Measurements from ENCODE around the gene PCBP3.
"Not testable (repeated sequence)": the region's sequence is repeated elsewhere in the genome, so short reads cannot be mapped to it uniquely, and the experiment has no call there.

The PCBP3 gene

DNA sequence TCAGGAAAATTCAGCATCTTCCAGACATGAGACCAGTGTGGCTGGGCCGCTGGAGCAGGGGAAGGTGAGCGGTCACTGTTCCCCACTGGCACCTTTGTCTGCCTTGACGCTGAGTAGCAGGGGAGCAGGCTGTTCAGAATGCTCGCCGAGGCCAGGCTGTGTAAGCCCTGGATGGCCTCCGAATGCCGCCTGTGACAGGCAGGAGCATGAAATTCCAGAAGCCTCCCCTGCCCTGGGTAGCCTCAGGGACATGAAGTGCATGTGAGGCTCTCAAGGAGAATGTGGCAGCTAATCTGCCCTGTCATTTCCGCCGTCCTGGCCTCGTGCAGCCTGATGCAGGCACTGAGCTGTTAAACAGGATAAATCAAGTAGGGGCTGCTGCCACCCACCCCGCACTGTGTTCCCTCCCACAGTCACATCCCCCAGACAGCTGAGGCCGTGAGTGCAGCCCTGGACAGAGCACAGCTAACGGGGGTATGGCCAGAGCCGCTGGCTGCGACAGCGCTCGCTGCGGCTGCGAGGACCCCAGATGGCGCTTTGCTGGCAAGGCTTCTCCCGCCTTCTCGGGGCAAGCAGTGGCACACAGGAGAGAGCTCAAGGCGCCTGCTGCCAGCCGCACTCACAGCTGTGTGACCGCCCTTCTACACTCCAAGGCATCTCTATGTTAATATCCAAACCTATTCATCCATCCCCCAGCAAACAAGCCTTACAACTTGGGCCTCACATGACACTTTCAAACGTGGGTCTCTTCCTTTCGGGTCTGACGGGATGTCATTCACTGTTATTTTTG is 233.1 kb downstream of the PCBP3 start:
- DNase-seq (ENCODE audit: low read depth), result no peak

DNA sequence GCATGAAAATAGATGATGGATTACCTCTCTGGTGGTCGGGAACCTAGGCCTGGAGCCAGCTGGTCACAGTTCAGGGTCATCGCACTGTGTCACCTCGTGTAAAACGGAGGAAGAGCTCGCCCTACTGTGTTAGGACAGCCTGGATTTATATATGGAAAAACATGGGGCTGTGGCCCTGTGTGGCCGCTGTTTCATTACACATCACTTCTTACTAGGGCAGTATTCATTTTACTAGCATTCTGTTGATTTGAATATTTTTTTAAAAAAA is 233.6 kb downstream of the PCBP3 start:
- DNase-seq (ENCODE audit: low read depth), result no peak

DNA sequence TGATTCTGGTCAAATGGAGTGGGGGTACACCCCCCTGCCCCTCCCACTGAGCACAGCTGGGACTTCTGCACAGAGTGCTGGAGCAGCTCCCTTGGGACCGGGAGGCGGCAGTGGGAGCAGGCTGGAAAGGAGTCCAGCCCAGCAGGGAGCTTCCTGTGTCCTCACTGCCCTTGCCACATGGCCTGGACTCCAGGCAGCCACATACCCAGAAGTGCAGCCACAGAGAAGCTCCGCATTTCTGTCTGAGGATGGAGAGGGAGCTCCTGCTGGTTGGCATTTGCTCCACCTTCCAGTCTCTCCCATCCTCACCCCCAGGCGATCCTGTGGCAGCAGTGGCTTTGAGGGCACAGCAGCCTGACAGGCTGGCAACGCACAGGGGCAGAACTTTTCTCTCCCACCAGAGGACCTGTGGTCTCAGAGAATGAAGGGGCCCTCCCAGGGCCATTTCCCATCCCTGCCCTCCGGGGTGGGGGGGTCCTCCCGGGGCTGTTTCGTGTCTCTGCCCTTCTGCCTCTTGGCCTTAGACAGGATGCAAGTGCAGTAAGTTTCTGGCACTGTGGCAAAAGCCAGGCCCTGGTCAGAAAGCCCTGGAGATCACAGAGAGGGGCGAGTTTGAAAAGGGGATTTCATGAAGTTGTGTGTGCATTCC is 234.4 kb downstream of the PCBP3 start:
- no peak for DNase-seq (ENCODE audit: low read depth)

DNA sequence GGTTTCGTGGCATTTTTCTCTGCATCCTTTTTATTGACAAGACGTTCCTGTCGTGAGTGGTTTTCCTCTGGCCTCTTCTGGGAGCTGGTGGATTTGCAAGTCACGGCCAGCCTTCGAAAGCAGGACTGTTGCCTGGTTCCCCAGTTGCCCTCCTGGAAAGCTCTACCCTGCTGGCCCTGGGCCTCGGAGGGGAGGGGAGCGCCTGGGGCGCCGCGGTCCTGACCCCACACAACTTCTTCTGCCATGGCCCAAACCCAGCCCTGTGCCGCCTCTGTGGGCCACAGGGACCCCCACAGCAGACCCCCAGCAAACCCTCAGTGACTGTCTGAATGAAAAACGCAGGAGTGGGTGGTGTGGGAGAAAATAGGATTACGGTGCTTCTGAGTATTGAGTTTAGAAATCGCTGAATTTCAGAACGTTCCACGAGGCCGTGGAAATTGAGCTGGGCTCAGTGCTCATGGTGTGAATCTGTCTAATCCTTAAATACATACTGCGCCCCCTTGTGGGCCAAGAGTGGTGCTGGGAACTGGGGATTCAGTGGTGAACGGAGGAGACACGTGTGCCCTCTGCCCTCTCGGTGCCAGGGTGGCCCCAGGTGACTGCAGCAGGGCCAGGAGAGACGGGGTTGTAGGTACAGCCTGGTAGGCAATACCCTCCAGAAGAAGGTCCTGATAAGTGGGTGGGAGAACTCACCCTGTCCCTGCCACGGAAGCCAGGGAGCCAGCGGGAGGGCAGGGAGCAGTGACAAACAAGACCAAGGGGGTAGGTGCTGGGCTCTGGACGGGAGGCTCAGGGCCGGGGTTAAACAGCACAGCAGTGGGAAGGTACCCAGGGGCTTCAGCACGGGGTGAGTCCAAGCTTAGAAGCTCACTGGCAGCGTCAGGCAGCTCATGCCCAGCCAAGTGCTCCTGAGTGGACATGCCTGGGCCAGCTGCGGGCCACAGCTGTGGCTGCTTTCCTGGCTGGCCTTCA is 236.9 kb downstream of the PCBP3 start:
- DNase-seq (ENCODE audit: low read depth), result peak; percentile 54

DNA sequence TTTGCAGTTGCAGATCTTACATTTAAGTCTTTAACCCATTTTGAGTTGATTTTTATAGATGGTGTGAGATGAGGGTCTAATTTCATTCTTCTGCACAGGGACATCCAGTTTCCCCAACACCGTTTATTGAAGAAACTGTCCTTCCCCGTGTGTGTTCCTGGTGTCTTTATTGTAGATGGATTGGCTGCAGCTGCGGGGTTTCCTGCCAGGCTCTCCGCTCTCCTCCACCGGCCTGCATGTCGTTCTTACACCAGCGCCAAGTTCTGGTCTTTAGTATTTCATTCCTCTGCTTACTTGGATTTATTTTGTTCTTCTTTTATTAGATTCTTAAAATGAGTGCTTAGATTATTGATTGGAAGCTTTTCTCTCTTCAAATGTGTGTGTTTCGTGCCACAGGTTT is 239.1 kb downstream of the PCBP3 start:
- no peak for DNase-seq (ENCODE audit: low read depth)

DNA sequence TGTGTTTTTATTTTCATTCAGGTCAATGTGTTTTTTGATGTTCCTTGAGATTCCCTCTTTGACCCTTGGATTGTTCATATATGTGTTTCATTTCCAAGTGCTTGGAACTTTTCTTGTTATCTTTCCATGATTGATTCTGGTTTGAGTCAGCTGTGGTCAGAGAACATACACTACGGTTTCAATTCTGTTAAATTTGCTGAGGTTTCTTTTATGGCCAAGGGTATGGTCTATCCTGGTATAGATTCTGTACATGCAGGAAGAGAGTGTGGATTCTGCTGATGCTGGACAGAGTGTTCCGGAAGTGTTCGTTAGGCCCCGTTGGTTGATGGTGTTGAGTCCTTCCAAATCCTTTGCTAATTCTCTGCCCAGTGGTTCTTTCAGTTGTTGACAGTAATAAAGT is 239.6 kb downstream of the PCBP3 start:
- DNase-seq (ENCODE audit: low read depth), result no peak

DNA sequence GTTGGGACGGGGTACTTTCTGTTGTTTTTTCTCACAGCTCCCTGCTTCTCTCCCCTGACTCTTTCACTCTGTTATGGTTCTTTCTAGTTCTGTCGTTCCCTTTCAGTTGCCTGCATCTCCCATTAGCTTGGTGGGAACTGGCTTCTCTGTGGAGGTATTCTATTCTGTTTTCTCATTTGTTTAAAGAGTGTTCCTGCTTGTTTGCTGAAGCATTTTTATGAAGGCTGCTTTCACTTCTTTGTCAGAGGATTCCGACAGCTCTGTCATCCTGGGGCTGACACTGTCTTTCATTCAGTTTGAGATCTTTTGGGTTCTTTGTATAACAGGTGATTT is 242.0 kb downstream of the PCBP3 start:
- no peak for DNase-seq (ENCODE audit: low read depth)

DNA sequence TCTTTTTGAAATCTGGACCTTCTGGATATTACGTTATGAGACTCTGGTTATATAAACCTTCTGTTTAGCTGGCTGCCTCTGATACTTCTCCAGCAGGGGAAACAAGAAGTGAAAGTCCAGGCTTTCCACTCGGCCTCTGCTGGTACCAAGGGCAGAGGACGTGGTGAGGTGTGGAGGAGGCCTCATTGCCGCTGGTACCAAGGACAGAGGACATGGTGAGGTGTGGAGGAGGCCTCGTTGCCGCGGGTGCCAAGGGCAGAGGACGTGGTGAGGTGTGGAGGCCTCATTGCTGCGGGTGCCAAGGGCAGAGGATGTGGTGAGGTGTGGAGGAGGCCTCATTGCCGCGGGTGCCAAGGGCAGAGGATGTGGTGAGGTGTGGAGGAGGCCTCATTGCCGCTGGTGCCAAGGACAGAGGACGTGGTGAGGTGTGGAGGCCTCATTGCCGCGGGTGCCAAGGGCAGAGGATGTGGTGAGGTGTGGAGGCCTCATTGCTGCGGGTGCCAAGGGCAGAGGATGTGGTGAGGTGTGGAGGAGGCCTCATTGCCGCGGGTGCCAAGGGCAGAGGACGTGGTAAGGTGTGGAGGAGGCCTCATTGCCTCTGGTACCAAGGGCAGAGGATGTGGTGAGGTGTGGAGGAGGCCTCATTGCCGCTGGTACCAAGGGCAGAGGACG is 242.5 kb downstream of the PCBP3 start:
- not testable (repeated sequence) for DNase-seq (ENCODE audit: low read depth)

DNA sequence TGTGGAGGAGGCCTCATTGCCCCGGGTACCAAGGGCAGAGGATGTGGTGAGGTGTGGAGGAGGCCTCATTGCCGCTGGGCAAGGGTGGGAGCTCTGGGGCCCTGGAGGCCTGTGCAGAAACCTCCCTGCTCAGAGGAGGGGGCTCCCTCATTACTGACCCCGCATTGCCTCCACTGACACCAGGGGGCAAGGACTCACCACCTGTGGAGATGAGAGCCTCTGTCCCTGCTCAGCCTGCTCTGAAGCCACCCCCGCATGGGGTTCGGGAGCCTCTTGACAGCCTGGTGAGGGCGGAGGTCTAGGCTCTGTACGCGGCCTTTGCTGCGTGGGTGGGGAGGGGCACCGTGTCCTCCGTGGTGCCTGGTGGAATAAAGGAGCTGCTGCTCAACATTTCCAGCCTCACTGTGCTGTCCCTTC is 243.1 kb downstream of the PCBP3 start:
- no peak for DNase-seq (ENCODE audit: low read depth)

DNA sequence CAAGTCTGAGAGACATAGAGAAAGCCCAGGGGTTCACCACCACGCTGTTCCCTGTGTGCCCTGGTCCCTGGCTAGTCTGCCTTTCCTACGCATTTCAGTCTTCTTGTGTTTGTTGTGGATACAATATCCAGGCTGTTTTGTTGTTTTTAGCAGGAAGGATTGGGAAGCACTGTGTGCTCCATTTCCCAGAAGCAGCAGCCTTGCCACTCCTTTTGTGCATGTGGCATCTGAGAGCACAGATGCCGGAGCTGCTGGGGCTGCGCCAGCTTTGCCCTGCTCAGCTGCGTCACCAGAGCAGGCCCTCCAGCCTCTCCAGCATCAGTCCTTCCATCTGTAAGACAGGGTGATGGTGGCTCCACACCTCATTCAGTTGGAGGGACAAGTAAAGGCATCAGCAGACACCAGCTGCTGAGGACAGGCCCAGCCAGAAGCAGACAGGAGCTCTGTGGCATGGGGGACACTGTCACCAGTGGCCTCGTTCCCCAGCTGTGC is 243.6 kb downstream of the PCBP3 start:
- DNase-seq (ENCODE audit: low read depth), result no peak

DNA sequence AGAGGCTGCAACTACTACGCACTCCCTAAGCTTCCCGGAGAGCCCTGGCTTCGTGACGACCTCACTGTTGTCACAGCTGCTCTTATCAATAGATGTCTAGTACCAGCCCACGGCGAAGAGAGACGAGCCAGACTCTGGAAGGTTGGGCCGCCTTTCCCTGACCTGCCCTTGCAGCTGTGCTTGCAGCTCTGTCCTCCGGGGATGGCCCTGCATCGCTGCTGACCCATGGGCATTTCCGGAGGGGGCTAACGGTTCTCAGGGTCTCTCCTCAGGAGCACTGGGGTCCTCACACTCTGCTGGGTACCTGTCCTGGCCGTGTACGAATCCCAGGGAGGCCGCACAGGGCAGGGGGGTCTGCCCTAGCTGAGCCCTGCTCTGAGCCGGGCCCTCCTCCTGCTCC is 244.3 kb downstream of the PCBP3 start:
- DNase-seq (ENCODE audit: low read depth), result no peak

DNA sequence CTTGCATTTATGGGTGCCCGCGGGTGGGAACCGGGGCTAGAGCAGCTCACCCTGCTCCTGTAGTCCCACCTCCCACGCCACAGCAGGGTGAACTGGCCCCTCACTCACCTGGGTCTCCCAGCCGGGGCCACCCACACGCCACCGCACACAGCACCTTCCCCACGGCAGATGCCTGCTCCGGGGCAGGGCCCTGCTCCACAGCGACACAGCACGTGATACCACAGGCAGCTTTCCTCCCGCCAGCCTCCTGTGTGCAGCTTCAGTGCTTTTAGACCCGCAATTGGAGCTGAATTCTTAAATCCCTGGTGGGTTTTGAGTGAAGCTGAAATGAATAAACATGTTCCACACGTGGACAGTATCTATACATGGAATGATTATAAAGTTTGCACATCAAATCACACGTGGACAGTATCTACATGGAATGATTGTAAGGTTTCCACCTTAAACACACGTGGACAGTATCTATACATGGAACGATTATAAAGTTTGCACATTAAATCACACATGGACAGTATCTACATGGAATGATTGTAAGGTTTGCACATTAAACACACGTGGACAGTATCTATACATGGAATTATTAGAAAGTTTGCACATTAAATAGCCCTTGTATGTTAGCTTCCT is 245.0 kb downstream of the PCBP3 start:
- DNase-seq (ENCODE audit: low read depth), result no peak

DNA sequence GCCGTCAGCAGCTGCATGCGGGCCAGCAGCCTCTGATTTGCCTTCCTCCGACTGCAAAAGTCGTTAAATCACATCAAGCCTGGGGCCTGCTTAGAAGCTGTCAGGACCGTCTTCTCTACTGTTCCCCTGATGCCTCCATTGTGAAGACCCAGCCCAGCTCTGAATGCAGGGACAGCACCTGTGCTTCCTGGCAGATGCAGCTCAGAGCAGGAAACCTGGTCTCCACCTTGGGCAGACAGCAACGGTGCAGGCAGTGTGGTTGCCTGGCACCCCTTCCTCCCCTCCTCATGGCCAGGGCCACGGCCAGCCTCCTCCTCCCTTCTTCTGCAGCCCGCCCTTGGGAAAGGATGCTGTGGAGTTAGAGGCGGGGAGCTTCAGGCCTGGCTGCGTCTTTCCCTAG is 245.7 kb downstream of the PCBP3 start:
- DNase-seq (ENCODE audit: low read depth), result no peak

DNA sequence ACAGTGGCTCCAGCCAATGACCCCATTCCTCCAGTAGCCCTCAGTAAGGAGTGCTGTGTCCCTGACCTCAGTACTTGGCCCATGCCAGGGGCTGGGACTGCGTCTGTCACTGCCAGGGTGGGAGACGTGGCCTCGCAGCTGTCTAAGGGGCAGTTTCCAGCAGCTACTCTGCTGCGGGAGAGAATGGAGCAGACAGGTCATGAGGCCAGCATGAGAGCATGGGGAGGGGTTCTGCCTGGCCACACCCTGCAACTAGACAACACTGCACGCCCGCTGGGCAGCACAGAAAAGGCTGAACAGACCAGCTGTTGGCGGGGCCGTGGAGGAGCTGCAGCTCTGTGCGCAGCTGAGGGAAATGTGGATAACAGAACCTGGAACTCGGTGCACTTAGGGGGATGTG is 246.4 kb downstream of the PCBP3 start:
- DNase-seq (ENCODE audit: low read depth), result no peak

DNA sequence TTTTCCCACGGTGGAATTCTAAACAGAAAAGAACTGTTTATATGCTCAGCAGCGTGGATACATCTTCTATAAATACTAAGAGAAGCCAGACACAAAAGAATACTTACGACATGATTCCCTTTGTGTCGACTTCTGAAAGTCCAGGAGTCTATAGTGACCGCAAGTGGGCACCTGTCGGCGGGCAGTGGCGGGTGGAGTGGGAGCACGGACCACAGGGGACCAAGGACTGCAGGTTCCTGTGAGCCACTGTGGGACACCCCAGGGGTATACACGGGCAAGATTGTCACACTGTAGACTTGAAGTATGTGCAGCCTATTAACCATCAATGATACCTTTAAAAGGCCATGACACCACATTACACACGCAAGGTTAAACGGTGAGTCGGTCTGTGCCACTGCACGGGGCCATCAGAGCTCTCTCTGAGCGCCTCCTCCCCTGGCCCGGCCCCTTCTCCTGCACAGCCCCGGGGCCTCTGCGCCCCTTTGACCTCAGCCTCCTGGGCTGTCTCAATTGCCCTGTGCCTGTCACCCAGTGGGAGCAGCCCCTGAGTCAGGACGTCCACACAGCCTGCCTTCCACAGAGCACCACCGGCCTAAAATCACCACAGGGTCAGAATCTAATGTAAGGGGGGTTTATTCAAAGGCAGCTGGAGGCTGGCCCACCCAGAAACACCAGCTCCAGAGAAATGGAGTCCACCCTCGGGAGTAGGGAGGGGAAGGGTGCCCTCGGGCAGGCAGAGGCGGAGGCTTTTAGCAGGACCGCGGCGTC is 248.0 kb downstream of the PCBP3 start:
- DNase-seq (ENCODE audit: low read depth), result no peak

DNA sequence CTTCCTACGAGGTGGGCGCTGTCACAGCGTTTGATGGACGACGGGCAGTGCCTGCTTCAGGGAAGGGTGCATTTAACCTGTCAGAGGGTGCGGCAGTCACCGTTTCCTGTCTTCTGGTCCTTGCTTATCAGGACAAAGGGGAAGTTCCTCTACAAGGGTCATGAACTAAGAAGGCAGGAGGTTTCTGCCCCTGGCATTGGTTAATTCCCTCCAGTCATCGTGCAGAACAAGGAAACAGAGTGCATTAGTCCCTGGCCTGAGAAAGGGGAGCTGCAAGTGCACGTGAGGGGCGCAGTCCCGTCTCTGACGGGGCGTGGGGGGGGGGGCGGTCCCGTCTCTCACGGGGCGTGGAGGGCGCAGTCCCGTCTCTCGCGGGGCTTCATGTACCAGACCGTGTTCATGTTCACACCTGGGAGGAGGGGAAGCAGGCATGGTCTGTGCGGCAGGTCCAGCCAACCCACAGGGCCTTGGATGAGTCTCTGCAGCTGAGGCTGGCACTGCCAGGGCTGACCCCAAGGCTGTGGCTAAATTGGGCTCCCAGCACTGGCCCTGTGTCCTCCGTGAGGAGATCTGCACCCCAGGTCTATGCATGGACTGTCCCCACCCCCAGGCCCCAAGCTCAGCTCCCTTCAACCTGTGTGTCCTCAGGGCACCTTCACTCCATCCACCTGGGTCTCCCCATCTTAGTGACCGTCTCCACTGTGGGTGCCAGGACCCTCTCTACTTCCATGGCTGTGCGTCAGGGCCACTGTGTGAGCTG is 248.8 kb downstream of the PCBP3 start:
- no peak for DNase-seq (ENCODE audit: low read depth)

DNA sequence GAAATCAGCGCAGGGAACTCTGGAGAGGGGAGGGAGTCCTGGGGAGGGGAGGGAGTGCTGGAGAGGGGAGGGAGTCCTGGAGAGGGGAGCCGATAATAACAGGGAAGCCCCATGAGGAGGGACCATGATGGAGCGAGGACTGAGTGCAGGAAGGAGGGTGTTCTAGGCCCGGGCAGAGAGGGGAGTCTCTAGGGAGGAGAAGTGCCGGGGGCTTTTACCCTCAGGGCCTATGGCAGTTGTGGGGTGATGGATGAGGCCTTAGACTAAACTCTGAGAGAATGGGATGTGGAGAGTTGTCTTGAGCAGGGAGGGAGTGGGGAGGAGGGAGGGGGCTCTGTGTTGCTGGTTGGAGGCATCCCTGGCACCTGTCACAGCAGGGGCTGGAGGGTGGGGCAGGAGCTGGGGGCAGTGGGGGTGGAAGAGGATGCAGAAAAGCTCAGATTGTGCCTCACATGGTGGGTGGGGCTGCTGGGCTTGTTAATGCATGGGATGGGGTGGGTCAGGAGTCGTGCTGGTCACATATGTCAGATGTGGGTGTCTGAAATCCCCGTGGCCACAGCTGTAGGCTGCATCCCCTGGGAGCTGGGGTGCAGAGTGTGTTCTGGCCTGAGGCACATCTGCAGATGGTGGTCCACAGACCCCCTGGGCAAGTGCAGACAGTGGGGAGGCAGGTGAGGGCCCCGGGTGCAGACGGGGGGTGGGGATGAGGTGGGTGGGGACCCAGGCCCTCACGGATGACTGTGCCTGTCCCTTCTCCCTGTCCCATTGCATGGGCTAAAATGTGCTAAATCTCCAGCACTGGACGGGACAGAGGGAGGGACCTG is 249.6 kb downstream of the PCBP3 start:
- no peak for DNase-seq (ENCODE audit: low read depth)

DNA sequence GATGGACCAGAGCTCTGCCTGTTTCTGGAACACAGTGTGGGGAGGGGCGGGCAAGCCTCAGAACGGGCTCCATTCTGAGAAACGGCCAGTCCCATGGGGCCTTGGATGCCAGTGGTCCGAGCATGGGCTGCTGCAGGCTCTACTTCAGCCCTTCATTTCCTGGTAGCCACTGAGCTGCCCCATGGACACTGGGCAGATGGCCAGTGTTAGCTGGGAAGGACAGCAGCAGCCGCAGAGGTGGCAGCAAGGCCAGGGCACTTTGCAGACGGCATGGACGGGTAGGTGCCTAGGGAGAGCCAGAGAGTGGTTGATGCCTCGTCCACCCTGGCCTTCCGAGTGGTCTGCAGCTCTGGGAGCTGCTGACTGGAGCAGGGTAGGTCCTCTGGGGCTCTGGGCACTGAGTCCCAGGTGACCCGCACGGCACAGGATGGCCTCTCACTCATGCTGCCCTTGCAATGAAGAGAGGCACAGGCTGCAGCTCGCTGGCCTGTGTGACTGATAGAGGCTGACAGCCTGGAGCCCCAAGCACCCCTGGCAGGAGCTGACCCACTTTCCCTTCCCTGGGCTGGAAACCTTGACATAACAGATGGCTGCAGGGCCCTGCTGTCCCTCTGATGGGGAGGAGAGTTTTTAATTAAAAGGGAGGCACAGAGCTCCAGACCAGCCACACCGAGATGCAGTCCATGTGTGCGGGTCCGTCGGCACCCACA is 250.4 kb downstream of the PCBP3 start:
- DNase-seq (ENCODE audit: low read depth), result no peak

DNA sequence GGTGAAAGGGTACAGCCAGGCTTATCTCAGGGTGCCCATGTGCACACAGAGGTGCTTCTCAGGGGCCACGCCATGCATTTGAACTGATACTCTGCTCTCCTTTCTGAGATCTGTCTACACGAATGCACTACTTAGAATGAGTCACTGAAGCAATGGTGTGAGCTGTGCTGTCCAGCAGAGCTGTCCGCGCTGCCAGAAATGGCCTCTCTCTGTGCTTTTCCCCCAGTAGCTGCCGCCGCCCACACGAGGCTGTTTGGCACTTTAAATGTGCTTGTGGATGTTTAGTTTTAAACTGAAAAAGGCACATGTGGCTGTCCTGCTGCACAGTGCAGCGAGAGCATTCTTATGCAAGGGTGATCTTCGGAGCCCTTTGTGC is 250.9 kb downstream of the PCBP3 start:
- no peak for DNase-seq (ENCODE audit: low read depth)
